Immature natural killer cell (primary cell): Measurements from ENCODE around the gene ANXA2R. TPM values are rescaled to one million over a fixed set of nuclear protein-coding genes. Genes with fewer than 3 reads are reported as not detected.
A peak's percentile ranks its signal among the peaks of the same experiment; 100 is the strongest.

Experiments
- DNase-seq, 3 donors: peaks; one replicate each; pipeline ENCODE4 v3.0.0; 2022; ENCODE audit warnings: mixed read lengths in 1 of 3
- H3K27ac Mint-ChIP-seq, 6 donors: one replicate each; pipeline ENCODE4 v1.8.0; 2020; ENCODE audit warnings: mixed read lengths in 6 of 6, mild to moderate bottlenecking in 5 of 6, inconsistent platforms in 4 of 6, moderate library complexity in 3 of 6
- H3K27me3 Mint-ChIP-seq, 3 donors: one replicate each; pipeline ENCODE4 v1.8.0; 2020 to 2021; ENCODE audit warnings: low read depth in 3 of 3, mild to moderate bottlenecking in 3 of 3, mixed read lengths in 3 of 3, moderate library complexity in 3 of 3, inconsistent platforms in 1 of 3
- H3K36me3 Mint-ChIP-seq, 3 donors: one replicate each; pipeline ENCODE4 v1.8.0; 2020; ENCODE audit warnings: mixed read lengths in 3 of 3, inconsistent platforms in 2 of 3, mild to moderate bottlenecking in 2 of 3
- H3K4me1 Mint-ChIP-seq, 2 donors: one replicate each; pipeline ENCODE4 v1.8.0; 2020; ENCODE audit warnings: inconsistent platforms in 2 of 2, mild to moderate bottlenecking in 2 of 2, mixed read lengths in 2 of 2, moderate library complexity in 1 of 2
- H3K4me3 Mint-ChIP-seq, 5 donors: one replicate each; pipeline ENCODE4 v1.8.0; 2020; ENCODE audit warnings: mild to moderate bottlenecking in 5 of 5, mixed read lengths in 5 of 5, inconsistent platforms in 3 of 5, moderate library complexity in 3 of 5
- H3K9me3 Mint-ChIP-seq, 6 donors: one replicate each; pipeline ENCODE4 v1.8.0; 2020; ENCODE audit warnings: mild to moderate bottlenecking in 6 of 6, mixed read lengths in 6 of 6, inconsistent platforms in 4 of 6, moderate library complexity in 3 of 6
- polyA plus RNA-seq, 3 donors: library from polyadenylated mRNA; unstranded; fragments of 300-500 nt; fragmentation: Illumina TruSeq; gene quantifications; one replicate each; pipeline ENCODE4 v1.2.3, GENCODE V29; 2021

The ANXA2R gene
- polyA plus RNA-seq, 3 donors from 2014 or later = 35.3 to 53.0 (median 44.3) TPM

- H3K27me3 Mint-ChIP-seq = peaks cover 31 to 35% (median 31%) of the 10 kb centered on the region in 3 donors
- peak overlapping the region in 4 of 5 donors; percentile 21 to 47 (median 28) for H3K4me3 Mint-ChIP-seq
- no peaks in the 10 kb centered on the region for H3K9me3 Mint-ChIP-seq
- peaks cover 0 to 6% (median 3%) of the 10 kb centered on the region in 3 donors for H3K36me3 Mint-ChIP-seq
- peak overlapping the region in 5 of 6 donors; percentile 23 to 77 (median 51) for H3K27ac Mint-ChIP-seq
- DNase-seq = no peak
- peaks cover 46 to 58% of the 10 kb centered on the region in 2 donors for H3K4me1 Mint-ChIP-seq
Observed at GRCh38 chr5:43045236-43045635, 5.1 kb upstream of the ANXA2R start.

- Mint-ChIP-seq H3K27me3 (peaks cover 38 to 44% (median 39%) of the 10 kb centered on the region in 3 donors), H3K4me3 (peak overlapping the region in 3 of 5 donors; percentile 22 to 65 (median 41)), H3K9me3 (peaks cover 0 to 2% (median 0%) of the 10 kb centered on the region in 6 donors), H3K36me3 (peaks cover 0 to 6% (median 3%) of the 10 kb centered on the region in 3 donors), H3K4me1 (peaks cover 54 to 64% of the 10 kb centered on the region in 2 donors), H3K27ac (peak overlapping the region in 3 of 6 donors; percentile 16 to 57 (median 55))
- DNase-seq = no peak
Observed at GRCh38 chr5:43044181-43044914, 4.2 kb upstream of the ANXA2R start.

- Mint-ChIP-seq H3K4me1 (peaks cover 61 to 71% of the 10 kb centered on the region in 2 donors), H3K4me3 (peak overlapping the region; percentile 93 to 99 (median 98)), H3K27ac (peak overlapping the region; percentile 98 to 100 (median 100)), H3K27me3 (peaks cover 41 to 50% (median 42%) of the 10 kb centered on the region in 3 donors), H3K9me3 (peaks cover 0 to 2% (median 0%) of the 10 kb centered on the region in 6 donors), H3K36me3 (peaks cover 0 to 6% (median 3%) of the 10 kb centered on the region in 3 donors)
- DNase-seq = no peak
Observed at GRCh38 chr5:43043400-43043756, 3.3 kb upstream of the ANXA2R start.

- Mint-ChIP-seq H3K36me3 (peaks cover 0 to 6% (median 3%) of the 10 kb centered on the region in 3 donors), H3K27ac (peak overlapping the region; percentile 98 to 100 (median 100)), H3K4me1 (peaks cover 66 to 76% of the 10 kb centered on the region in 2 donors), H3K9me3 (peaks cover 0 to 2% (median 0%) of the 10 kb centered on the region in 6 donors), H3K4me3 (peak overlapping the region; percentile 93 to 99 (median 98)), H3K27me3 (peaks cover 44 to 53% (median 46%) of the 10 kb centered on the region in 3 donors)
- peak; percentile 80 to 87 (median 85) for DNase-seq
Observed at GRCh38 chr5:43042626-43043399, 2.7 kb upstream of the ANXA2R start.

- Mint-ChIP-seq H3K27me3 (peaks cover 45 to 60% (median 52%) of the 10 kb centered on the region in 3 donors), H3K4me1 (peaks cover 72 to 83% of the 10 kb centered on the region in 2 donors), H3K36me3 (peaks cover 0 to 6% (median 3%) of the 10 kb centered on the region in 3 donors), H3K9me3 (peaks cover 0 to 2% (median 0%) of the 10 kb centered on the region in 6 donors), H3K4me3 (peak overlapping the region; percentile 93 to 99 (median 98)), H3K27ac (peak overlapping the region; percentile 98 to 100 (median 100))
- peak; percentile 92 to 95 (median 94) for DNase-seq
Observed at GRCh38 chr5:43042176-43042625, 2.1 kb upstream of the ANXA2R start.

GRCh38 chr5:43041669-43042175 is 1.6 kb upstream of the ANXA2R start:
- Mint-ChIP-seq H3K4me3 (peak overlapping the region; percentile 93 to 99 (median 98)), H3K4me1 (peaks cover 75 to 83% of the 10 kb centered on the region in 2 donors), H3K27ac (peak overlapping the region; percentile 98 to 100 (median 100)), H3K9me3 (peaks cover 0 to 2% (median 0%) of the 10 kb centered on the region in 6 donors), H3K27me3 (peaks cover 45 to 62% (median 54%) of the 10 kb centered on the region in 3 donors), H3K36me3 (peaks cover 0 to 6% (median 3%) of the 10 kb centered on the region in 3 donors)
- DNase-seq = peak in 2 of 3 donors; percentile 82 to 87

GRCh38 chr5:43041110-43041668 is 1.1 kb upstream of the ANXA2R start:
- H3K9me3 Mint-ChIP-seq = peaks cover 0 to 2% (median 0%) of the 10 kb centered on the region in 6 donors
- H3K27me3 Mint-ChIP-seq = peaks cover 45 to 66% (median 54%) of the 10 kb centered on the region in 3 donors
- DNase-seq = peak; percentile 62 to 72 (median 69)
- H3K36me3 Mint-ChIP-seq = peaks cover 0 to 6% (median 3%) of the 10 kb centered on the region in 3 donors
- H3K4me1 Mint-ChIP-seq = peaks cover 75 to 83% of the 10 kb centered on the region in 2 donors
- H3K4me3 Mint-ChIP-seq = peak overlapping the region; percentile 93 to 99 (median 98)
- peak overlapping the region; percentile 98 to 100 (median 100) for H3K27ac Mint-ChIP-seq

- Mint-ChIP-seq H3K27ac (peak overlapping the region; percentile 98 to 100 (median 100)), H3K9me3 (peaks cover 0 to 2% (median 0%) of the 10 kb centered on the region in 6 donors), H3K4me3 (peak overlapping the region; percentile 93 to 99 (median 98)), H3K4me1 (peaks cover 77 to 88% of the 10 kb centered on the region in 2 donors), H3K36me3 (peaks cover 0 to 3% (median 0%) of the 10 kb centered on the region in 3 donors), H3K27me3 (peaks cover 45 to 63% (median 54%) of the 10 kb centered on the region in 3 donors)
- peak; percentile 69 to 70 (median 69) for DNase-seq
Observed at GRCh38 chr5:43039471-43040286, 440 bp downstream of the ANXA2R start.

- H3K27me3 Mint-ChIP-seq = peaks cover 45 to 63% (median 54%) of the 10 kb centered on the region in 3 donors
- H3K4me3 Mint-ChIP-seq = peak overlapping the region; percentile 93 to 99 (median 98)
- peaks cover 0 to 3% (median 0%) of the 10 kb centered on the region in 3 donors for H3K36me3 Mint-ChIP-seq
- peak overlapping the region; percentile 98 to 100 (median 100) for H3K27ac Mint-ChIP-seq
- peaks cover 0 to 2% (median 0%) of the 10 kb centered on the region in 6 donors for H3K9me3 Mint-ChIP-seq
- DNase-seq = no peak
- peaks cover 78 to 89% of the 10 kb centered on the region in 2 donors for H3K4me1 Mint-ChIP-seq
Observed at GRCh38 chr5:43039152-43039470, 1.0 kb downstream of the ANXA2R start.

- Mint-ChIP-seq H3K27me3 (peaks cover 45 to 63% (median 54%) of the 10 kb centered on the region in 3 donors), H3K36me3 (peaks cover 0 to 3% (median 0%) of the 10 kb centered on the region in 3 donors), H3K4me3 (peak overlapping the region; percentile 93 to 99 (median 98)), H3K27ac (peak overlapping the region; percentile 96 to 100 (median 99)), H3K9me3 (peaks cover 0 to 2% (median 0%) of the 10 kb centered on the region in 6 donors), H3K4me1 (peaks cover 78 to 89% of the 10 kb centered on the region in 2 donors)
- DNase-seq = peak in 2 of 3 donors; percentile 31 to 46
Observed at GRCh38 chr5:43038496-43038989, 1.6 kb downstream of the ANXA2R start.

GRCh38 chr5:43037636-43038495 is 2.3 kb downstream of the ANXA2R start:
- Mint-ChIP-seq H3K9me3 (peaks cover 0 to 2% (median 0%) of the 10 kb centered on the region in 6 donors), H3K27me3 (peaks cover 40 to 58% (median 49%) of the 10 kb centered on the region in 3 donors), H3K4me1 (peaks cover 73 to 84% of the 10 kb centered on the region in 2 donors), H3K4me3 (peak overlapping the region; percentile 93 to 99 (median 98)), H3K36me3 (peaks cover 0 to 3% (median 0%) of the 10 kb centered on the region in 3 donors), H3K27ac (peak overlapping the region; percentile 96 to 100 (median 99))
- DNase-seq = peak; percentile 65 to 71 (median 70)
